HG02798 (cell line): ENCODE results near the gene NRXN2.

Experiments
- ATAC-seq: cut with Tn5 transposase; IDR thresholded peaks from one replicate; pipeline ENCODE4 v1.9.1; 2021; ENCODE audit warnings: mild to moderate bottlenecking; ENCODE audit not compliant: unreplicated experiment, poor library complexity

Gene NRXN2

DNA sequence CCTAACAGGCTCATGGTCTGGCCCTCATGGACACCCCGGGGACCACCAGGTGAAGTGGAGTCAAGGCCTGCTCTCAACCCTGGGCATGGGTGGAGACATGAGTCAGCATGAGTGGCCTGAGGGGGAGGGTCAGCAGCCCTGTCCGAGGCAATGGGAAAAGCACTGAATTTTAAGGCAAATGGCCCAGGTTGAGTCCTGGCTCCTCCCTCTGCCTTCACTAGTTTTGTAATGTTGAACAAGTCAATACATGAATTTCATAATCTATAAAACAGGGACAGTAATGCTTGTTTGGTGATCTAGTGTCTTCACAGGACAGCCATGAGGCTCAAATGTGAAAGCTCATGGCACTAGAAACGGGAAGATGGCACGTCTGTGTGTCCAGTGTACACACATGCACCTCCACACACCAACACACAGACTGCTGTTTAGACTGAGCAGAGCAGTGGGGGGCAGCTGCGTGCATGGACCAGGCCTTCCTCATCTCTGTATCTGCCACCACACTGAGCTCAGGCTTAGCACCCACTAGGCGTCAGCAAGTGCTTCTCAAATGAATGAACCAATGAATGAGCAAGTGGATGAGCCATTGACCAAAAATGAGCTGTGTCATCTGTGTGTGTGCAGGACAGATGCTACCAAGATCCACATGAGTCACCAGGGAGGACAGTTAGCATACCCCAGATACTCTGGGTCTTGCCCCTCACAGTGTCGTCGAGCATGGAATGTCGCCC, 63.4 kb downstream of the NRXN2 start:
- no peak for ATAC-seq

DNA sequence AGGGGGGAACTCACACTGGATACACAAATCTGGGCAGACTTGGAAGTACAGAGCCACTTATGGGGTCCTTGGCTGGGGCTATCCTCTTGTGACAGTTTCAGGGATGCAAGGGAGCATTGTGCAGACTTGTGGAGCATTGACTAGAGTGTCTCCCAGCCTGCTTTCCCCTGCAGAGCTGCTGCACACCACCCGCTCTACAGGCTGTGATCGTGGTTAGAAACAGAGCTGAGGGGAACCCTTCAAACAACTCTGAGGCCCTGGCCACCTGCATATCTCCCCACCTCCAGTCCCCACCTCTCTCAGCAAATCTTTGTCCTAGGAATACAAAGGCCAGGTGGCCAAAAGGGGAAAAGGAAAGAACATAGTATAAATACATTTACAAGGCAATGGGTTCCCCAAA, 64.7 kb downstream of the NRXN2 start:
- no peak for ATAC-seq

- no peak for ATAC-seq
These were observed 66.1 kb downstream of the NRXN2 start for GRCh38 chr11:64656862-64657261.

DNA sequence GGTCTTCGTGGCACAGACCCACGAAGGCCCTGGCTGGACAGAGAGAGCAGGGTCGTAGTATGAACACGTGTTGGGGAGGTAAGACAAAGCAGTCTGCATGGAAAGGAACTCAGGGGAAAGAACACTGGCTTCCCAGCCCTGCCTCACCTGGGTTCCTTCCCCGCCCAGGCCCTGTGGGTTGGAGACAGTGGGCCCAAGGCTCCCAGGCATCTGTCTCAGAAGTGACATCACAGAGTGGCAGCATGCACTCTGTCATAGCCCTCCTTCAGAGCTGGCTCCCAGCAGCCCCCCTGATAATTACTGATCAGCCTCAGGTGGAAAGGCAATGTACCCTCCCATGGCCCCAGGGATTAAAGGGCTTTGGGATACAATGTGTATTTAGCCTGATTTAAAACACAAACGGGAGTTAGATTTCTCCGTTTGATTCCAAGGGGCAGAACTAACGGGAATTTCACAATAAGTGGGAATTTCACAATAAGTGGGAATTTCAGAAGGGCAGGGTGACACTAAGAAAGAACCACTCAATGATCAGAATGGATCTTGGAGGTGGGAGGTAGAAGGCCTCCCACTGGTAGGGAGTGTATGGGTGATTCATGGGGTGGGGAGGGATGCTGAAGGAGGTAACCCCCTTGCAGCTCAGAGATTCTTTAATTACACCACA, 66.9 kb downstream of the NRXN2 start:
- ATAC-seq, result no peak

- ATAC-seq, result no peak
These were observed 67.9 kb downstream of the NRXN2 start for GRCh38 chr11:64654958-64655541.

DNA sequence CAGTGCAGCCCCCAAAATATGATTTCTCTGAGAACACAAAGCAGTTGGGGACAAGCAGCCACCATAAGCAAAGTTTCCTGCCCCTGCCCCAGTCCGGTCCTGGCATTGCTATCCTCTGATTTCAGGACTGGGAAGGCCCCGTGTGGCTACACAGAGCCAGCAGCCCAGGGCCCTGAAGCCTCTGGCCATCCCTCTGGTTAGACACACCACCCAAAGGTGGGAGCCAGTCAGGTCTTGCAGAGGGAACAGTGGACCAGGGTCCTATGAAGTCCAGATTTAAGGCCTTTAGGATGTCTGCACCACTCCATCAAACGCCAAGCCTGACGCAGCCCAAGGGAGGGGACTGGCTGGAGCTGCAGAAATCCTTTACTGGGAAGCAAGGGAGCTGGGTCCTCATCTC, 68.6 kb downstream of the NRXN2 start:
- ATAC-seq, result no peak

- no peak for ATAC-seq
These were observed 69.5 kb downstream of the NRXN2 start for GRCh38 chr11:64653388-64653973.

- no peak for ATAC-seq
These were observed 70.2 kb downstream of the NRXN2 start for GRCh38 chr11:64652586-64653387.

GRCh38 chr11:64650923-64651523, 72.0 kb downstream of the NRXN2 start:
- no peak for ATAC-seq

GRCh38 chr11:64649291-64649697, 73.7 kb downstream of the NRXN2 start:
- ATAC-seq, result no peak

- ATAC-seq, result no peak
These were observed 74.4 kb downstream of the NRXN2 start for GRCh38 chr11:64648551-64648950.

DNA sequence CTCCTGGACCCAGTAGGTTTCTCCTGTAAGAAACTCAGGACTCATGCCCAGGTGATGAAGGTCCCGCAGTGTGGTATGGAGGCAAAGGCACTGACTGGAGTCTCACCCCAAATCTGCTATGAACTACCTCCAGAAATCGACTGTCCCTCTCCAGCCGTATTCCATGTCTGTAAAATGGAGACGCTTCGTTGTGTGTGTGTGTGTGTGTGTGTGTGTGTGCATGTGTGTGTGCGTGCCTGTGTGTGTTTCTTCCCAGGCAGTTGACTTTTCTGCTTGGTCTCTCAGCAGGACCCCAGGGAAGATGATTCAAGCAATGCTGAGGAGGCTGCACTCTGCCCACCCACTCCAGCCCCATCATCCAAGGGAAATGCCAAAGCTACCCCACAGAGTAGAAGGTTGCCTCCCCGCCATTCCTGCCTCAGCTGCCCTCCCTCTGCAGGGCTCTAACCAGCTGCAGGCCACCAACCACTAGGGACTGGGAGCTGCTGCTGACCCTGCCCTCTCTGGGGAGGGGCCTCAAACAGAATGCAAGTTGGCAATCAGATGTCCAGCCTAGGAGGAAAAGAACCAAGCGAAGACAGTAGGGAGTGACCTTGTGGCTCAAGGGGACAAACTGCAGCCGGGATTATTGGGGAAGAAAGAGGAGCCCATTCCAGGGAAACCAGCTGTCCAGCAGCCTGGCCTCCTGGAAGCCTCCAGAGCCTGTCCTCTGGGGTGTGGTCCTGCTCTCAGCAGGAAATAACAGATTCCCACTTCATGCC, 75.8 kb downstream of the NRXN2 start:
- no peak for ATAC-seq

DNA sequence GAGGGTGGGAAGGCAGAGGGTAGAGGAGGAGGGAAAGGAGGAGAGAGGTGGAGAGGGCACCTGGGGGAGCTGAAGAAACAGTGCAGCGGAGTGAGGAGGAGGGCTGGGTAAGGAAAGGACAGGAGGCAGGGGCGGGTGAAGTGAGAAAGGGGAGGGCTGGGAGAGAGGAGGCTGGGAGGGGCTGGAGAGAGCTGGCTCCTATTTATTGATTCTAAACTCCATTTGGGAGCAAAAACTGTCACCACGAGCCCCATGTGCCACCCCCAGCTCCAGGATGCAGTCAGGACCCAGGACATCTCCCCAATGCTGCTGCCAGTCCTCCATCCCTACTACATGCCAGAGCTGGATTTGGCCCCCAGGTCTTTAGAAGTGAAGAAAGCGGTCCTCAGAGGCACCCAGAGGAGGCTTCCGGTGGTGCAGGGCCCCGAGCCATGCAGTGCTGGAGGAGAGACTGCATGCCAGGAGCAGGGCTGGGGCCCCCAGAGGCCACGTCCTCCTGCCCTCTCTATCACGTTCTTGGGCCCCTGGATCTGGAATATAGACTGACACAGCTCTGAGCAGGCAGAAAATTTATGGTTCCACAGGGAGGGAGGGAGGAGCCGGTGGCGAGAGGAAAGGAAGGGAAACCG, 78.2 kb downstream of the NRXN2 start:
- ATAC-seq, result no peak

DNA sequence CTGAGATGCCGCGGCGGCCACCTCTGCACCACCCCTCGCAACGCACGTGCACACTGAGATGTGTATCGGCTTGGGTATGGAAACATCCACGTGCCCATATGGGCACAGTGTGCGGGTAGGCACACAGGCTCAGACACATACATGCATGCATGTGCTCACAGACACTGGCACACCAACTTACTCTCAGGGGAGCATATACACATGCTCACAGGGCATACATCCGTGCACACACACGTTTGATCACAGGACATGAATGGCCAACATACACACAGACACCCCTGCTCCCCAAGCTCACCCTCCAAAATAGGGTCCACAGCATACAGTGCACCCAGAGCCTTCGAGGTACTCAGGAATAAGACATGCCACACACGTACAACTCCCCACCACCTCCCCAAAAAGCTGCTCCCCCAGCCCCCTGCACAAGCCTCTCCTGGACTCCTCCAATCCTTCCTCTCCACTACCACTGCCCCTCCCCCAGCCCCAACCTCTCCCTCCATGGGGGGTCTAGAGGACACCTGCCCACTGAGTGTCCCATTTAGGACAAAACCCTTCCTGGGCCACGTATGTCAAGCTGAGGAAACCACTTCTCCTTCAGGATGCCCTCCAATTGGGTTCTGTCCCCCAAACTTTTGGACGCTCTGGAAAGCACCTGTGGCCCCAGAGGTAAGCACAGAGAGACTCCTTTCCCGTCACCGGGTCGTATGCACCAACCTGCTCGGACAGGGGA, 78.9 kb downstream of the NRXN2 start:
- no peak for ATAC-seq

DNA sequence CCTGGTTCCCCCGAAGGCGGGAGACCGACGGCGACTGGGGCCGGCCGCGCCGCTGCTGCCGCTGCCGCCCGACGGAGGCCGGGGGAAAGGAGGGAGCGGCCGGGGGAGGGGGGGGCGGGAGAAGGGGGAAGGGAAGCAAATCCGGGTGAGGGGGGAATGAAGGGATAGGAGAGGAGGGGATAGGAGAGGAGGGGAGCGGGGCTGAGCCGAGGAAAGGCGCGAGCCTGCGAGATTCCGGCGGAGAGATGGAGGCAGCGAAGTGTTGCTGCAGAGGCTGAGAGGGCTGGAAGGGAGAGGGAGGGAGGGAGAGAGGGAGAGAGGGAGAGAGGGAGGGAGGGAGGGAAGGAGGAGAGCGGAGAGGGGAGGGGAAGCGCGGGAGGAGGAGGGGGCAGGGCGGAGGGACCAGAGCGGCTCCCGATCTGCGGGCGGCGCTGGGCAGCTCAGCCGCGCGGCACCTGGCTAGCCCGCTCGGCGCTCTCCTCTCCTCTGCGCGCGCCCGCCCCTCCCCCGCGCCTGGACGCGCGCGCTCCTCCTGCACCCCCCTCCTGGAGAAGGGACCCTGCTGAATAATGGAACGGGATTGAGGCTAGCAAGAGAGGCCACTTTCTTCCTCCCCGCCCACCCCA, 79.6 kb downstream of the NRXN2 start:
- ATAC-seq, result no peak

- ATAC-seq, result no peak
These were observed 80.1 kb downstream of the NRXN2 start for GRCh38 chr11:64642871-64643255.

DNA sequence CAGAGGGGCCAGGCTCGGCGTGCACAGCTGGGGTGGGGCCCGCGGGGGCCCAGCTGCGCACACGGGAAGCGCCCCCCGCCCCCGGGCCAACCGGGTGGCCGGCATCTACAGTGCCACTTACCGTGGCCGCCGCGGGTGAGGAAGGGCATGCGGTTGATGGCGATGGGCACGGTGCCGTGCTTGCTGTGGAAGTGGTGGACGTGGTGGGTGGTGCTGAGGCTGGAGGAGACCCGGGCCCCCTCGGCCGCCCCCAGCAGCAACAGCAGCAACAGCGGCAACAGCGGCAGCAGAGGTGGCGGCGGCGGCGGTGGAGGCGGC, 80.6 kb downstream of the NRXN2 start:
- no peak for ATAC-seq
